GM19023 (cell line): ENCODE data around the gene HMCN1.

ENCODE experiments used
- ATAC-seq: cut with Tn5 transposase; IDR thresholded peaks from one replicate; pipeline ENCODE4 v1.9.1; 2021; ENCODE audit warnings: mild to moderate bottlenecking, moderate library complexity; ENCODE audit not compliant: unreplicated experiment

Gene HMCN1

DNA sequence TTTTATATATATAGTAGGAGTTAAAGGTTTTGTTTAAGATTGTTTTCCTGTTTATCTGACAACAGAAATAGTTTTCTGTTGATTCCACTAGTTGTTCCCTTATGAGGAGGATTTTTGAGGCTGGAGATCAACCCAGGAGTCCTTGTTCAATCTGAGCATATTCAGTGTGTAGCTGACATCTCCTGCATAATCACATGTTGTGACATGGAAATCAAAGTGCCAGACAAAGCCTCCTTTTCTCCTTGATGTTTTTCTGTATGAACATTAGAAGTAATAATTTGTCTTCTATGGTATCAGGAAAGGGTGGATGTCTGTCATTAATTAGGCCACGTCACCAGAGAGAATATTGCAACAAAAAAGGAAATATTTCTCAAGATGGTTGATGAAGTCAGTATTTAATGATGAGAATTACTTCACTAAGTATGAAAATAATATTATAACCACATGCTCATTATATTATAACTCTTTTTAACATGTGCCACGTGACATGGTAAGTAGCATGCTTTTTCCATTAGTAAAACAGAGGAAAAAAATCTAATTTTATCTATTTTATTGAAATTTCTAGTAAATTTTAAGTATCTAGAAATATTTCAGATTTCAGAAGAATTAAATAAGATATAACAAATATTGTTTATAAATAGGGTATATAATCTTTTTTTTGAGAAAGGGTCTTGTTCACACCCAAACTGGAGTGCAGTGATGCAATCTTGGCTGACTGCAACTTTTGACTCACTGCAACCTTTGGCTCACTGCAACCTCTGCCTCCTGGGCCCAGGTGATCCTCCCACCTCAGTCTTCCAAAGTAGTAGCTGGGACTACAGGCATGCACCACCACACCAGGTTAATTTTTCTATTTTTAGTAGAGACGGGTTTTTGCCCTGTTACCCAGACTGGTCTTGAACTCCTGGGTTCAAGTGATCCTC lies 223.5 kb downstream of the HMCN1 start:
- no peak for ATAC-seq

DNA sequence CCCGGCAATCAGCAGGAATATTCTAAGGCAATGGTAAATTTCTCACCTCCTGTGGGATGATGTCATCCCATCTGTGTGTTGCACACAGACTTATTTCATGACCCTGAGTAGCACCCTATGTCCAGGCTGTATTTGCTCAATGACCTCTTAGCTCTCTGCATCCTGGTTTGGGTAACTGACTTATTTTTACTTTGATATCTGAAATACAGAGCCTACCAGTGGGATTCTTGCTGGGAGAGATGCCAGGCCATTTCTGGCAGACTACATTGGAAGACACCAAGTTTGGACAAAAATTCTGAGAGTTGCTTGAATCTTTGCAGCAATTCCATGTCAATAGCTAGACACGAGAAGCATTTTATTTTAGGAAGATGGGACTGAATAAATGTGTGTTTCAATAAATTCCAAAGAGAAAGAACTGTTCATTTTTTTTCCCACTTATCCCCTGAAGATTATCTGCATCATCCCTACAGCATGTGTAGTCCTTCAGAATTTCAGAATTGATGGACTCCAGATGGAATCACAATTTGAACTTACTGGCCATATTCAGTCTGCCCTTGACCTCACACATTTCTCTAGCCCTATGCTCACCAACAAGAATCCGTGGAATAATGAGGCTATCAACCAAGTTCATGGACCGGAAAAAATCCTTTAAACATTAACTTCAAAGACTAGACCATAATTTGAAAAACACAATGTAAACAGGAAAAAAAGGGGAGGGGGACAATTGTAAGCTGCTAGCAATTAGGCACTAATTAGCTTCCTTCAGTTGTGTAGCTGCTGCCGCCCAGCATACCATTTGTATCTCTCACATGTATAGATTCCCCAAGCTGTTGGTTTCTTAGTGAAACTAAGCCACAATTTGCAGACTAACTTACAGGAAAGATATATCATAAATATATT lies 226.5 kb downstream of the HMCN1 start:
- no peak for ATAC-seq

DNA sequence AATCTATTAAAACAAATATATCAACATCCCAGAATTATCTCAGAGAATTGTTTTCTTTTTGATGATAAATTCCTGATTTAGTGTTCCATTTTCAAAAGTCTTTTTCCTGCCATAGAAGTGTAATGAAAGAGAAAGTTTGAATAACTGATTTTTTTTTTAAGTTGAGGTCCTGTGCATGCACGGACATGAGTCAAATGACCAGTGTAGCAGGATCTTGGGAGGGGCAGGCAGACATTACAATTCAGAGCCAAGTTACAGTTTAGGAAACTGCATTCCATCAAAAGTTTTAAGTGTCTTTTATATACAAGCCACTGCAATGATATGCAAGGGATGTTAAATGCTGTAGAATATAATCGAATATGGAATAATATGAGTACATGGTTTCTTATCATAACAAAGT lies 227.5 kb downstream of the HMCN1 start:
- no peak for ATAC-seq

DNA sequence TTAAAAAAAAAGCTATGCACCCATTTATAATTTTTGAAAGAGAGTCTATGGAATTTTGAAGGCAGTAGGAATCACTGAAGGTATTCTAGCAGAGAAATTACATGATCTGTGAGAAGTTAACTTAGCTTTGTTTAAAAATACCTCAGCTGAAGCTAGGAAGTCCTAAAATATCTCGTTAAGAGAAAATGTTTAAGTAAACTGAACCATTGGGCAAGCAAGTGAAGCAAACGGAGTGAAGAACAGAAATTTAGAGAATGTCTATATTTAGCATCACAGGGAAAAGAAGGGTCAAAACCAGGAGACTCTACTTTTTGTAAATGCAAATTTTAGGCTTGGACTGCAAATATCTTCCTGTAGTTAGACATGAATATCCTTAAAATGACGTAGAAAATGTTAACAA lies 230.8 kb downstream of the HMCN1 start:
- no peak for ATAC-seq

DNA sequence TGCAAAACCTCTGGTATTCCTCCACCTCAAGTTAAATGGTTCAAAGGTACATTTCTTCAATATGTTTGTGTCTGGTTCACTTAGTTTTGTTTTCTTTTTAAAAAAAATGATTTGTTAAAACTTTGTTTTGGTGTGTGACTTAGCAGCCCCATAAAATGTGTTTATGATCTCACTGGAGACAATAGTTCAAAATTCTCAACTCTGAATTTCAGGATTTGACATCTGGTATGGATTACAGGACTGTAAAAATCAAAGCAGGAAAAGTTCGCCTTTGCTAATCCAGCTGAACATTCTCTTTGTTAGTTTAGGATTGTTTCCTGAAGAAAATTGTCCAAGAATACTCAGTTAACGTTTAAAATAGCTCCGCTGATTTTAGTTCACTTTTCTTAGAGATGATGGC lies 231.7 kb downstream of the HMCN1 start:
- no peak for ATAC-seq

DNA sequence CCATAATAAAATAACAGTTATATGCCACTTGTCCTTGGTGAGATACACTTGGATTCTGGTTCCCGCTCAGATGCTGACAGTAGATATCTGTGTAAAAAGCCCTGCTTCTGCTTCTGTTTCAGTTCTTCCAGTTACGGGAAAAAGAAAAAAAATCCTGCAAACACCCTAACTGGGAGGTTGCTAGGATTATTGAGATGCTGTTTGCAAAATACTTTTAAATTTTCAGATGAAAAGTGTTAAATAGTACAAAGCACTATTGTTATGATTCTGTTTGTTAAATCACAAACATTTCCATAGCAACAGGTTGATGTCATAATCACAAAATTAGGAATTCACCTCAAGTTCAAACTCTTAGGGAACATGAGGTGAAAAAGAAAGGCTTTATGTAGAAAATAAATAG lies 232.3 kb downstream of the HMCN1 start:
- ATAC-seq, result no peak

DNA sequence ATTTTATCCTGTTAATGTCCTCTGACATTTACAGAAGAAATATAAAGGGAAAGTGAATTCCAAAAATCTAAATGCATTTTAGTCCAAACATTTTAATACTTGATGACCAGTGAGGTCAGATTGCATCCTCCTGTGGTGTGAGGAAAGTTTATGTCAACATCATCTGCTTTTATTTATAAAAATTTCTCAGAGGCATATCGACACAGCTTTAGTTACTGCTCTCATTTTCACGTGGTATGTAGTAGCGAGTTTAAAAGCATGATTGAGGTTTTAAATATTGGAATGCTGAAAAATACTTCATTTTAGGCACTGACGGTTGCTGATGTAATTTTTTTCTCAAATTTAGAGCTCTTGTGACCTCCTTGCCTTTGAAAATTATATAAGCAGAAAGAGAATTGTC lies 234.8 kb downstream of the HMCN1 start:
- ATAC-seq, result no peak

DNA sequence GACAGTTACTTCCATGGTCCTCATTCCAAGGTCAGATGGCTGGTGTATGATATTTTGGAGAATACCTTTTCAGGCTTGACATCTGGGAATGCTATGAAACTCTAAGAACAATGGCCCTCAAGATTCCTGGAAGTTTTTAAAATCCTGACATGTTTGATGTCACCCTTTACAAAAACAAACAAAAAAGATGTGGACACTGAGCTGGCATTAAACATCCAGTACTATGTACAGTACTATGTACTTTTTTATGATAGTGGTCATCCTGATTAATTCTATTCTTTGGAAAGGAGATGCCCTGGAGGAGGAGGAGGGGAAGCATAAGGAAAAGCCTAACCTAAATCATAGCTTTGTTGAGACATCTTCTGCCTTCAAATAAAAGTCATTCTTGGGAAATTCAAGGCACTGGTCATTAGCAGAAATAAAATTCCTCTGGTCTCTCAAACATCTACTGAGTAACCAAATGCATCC lies 235.4 kb downstream of the HMCN1 start:
- no peak for ATAC-seq

DNA sequence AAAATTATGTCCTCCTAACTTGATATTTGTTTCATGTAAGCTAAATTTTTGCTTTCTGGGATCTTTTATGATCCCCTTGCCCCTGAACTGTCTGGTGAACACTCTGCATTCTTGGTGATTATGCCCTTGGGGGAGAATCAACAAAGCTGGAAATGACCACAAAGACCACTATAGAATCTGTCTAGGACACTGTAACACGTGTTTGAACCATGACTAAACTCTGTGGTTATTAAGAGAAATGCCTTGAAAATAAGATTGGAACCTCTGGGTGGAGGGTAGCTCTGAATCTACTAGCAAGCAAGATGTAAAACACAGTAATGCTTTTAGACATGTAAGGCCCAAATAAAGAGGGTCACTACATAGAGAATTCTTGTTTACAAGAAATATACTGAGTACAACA lies 237.5 kb downstream of the HMCN1 start:
- no peak for ATAC-seq

DNA sequence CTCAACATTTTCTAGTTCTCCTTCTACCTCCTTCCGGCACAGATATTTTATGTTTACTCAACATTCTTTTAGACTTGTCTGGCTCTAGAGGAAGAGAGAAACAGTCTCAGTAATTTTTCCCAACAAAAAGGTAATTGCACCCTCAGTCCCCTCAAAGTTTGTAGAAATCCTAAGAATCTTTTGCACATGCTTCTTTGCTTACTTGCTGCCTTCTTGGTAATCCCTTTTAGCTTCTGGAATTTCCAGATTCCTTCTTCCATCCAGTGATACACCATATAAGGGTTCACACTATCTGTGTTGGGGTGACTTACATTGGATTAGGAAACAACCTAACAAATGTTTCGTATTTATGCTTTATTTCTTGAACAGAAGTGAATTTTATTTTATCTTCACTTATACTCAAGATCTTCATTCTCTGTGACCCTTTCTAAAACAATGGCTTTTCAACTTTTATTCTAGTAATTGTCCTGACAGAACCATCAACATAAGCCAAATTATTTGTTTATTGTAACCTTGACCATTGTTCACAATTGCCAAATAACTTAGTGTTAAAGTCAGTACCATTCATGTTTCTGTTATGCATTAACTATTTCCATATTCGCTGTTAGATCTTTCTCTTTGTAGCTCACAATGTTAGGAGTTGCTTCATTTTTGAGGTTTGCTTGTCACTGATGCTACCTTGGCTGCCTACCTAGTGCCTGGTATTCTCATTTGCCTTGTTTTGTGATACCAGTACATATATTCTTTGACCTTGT lies 238.1 kb downstream of the HMCN1 start:
- ATAC-seq, result no peak

DNA sequence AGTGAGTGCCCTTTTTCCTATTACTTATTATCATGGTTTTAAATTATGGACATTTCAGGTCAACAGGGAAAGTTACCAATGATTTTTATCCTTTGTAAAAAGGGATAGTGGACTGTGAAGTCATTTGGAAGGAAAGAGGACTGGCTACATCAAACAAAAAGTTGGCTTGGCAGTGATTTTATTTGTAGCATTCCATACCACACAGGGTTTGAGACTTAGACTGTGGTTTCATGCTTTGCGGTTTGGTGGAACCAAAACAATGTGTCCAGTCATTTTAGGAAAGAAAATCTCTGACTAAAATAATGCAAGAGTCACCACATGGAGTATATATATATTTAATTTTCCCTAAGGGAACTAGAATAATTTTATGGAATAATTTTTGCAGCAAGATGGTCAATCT lies 239.5 kb downstream of the HMCN1 start:
- no peak for ATAC-seq

DNA sequence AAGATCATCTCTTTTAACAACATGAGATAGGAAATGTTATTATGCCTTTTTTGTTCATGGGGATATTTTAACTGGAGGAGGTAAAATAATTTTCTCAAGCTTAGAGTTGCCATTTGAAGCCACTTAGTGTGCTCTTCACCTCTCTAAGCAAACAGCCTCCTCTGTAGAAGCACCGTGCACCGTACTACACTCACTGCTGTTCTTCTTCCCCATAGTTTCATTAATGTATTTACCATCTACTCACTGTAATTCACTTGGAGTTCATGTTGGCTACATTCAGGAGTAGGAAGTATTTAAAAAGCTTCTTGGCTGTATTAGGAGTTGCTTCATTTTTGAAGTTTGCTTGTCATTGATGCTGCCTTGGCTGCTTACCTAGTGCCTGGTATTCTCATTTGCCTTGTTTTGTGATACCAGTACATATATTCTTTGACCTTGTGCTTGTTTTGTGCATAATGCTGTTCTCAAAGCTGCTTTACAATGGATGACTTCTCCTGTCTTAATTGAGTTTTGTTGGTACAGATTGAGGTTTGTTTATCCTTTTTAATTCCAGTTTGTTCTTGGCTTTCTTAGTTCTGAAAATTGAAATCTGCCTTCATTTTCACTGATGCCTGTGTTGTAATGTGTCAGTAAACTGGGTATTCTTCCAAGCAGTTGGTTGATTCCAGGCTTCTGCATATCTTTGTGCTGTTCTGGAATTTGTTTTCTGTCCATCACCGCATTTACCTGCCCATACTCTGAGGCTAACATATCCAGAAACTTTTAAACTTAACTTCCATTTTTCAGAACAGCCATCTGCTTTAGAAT lies 240.4 kb downstream of the HMCN1 start:
- ATAC-seq, result no peak

DNA sequence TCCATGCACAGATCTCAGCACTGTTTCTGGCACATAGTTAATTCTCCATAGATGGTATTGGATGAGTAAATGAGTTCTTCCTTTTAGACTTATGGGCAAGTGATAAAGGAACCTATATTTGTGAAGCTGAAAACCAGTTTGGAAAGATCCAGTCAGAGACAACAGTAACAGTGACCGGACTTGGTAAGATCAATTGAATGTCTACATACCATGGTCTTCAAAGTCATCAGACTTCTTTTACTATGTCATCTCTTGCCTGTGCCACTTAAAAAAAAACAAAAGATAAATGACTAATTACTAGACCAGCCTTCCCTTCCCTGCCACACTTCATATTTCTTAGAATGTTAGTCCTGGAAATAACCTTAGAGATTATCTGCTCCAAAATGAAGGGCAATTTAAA lies 246.7 kb downstream of the HMCN1 start:
- ATAC-seq, result no peak

DNA sequence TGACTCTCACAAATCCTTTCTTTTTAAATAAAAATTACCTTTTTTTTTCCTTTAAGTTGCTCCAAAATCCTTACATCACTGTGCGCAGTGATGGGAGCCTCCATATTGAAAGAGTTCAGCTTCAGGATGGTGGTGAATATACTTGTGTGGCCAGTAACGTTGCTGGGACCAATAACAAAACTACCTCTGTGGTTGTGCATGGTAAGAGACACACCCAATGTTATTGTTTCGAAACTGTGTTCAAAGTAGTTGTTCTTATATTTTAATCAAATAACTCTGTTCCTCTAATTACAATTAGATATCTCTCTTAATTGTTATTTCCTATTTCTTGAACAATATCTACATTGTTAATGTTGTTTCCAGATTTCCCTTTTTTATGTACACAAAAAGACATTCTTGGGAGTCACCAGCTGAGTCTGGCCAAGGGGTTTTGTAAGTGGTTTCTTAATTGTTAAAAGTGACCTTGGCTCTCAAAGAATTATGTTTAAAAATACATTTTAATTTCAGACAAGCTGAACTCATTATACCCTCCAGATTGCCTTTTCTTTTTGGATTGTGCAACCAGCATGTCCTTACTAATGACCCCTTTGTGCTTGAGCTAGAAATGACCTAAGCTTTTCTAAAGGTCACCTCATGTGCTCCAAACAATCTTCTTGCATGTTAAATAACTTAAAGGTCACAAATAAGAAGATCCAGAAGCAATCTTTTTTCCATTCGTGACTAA lies 250.1 kb downstream of the HMCN1 start:
- ATAC-seq, result no peak

DNA sequence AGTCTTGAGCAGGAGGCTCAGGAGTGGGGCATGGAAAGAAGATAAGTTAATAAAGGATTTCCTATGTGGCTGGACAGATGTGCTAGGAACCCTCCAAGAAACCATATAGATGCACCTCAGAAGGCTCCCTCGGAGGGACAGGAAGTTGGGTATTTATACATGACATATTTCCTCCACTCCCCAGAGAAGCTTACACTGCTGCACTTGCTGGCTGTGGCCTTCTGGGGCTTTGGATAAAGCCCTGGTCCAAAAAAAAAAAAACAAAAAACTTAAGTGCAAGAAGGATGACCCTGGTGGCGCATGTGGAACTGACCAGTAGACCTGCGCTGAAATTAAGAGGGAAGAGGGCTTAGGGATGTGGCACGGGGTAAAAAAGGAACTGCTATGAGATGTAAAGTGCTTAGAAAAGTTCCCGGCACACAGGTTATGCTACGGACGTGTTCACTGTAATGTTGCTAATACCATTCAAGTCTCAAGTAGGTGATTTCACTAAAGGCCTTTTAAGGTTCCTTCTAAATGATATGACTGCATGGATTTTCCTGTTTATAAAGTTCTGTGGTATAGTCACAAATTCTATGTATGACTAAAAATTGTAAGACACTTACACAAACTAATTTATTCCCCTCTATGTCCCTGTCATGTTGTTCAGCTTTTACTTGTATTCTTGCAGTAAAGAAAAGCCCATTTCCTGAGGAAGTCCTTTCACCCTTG lies 253.6 kb downstream of the HMCN1 start:
- ATAC-seq, result no peak

DNA sequence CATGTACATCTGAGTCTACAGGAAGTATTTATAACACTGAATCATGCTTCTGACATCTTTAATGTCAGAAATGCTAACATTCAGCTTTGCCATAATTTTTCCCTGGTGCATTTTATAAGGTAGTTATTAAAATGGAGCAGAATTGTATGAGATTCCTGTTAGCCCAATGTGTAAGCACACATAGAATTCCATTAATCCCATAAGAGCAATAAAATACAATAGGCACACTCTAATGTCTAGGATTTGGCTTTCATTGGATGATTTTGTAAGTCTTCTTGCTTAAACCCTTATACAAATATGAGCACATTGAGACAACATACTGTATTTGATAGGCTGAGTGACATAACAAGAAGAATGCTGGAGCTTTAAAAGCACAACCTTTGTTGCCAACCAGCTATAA lies 256.4 kb downstream of the HMCN1 start:
- ATAC-seq, result no peak

DNA sequence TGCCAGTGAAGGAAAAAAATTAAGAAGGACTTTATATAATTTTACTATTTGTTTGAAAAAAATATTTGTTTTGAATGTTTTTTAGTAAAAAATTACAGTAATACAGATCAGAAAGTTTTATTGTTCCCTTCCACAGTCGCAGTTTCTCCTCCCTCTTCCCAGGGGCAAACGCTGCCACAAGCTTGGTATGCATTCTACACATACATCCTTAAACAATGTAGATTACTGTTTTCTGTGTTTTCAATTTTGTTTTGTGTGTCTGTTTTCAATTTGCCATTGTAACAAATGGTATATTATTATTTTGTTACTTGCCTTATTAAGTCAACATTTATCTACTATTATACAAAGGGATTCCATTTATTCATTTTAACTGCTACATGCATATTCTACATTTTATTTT lies 257.1 kb downstream of the HMCN1 start:
- no peak for ATAC-seq

DNA sequence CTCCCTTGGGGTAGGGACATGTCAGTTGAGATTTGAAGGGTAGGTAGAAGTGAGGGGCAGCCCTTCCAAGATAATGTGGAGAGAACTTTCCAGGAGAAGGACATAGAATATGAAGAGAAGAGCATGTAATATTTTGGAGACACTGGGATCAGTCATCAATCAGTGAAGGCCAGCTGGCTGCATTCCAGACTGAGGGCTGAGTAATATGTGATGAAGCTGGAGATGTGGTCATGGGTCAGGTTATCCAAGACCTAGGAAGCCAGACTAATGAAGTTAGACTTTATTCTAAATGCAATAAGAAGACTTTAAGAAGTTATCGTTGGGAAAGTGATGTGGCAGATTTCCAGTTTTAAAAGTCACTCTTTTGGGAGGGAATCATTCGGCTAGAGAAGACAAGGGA lies 262.0 kb downstream of the HMCN1 start:
- ATAC-seq, result no peak

DNA sequence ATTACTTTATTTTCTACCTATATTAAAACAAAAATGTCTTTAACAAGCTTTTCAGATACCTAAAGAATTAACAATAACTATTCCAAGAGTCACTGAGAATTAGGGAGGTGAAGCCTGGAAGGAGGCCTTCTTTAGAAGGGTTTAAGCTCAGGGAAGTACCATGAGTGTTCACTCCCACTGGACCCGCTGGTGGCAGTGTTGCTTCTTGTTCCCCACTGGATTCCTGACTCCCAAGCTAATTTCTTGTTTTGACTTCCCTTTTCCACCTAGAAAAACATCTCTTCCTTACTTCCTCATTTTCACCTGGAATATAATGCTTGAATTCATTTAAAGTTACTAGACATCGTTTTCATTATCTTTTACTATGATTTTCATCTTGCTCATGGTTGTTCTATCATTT lies 264.2 kb downstream of the HMCN1 start:
- ATAC-seq, result no peak
